Activated T-helper 1 cell treated with anti-CD3 and anti-CD28 coated beads, Interleukin-12 subunit alpha, Interleukin-12 subunit beta, Interleukin-2, Interleukin-4 antibody, amounts not matched to agents 30 ng/mL and 10 ng/mL and 1 ng/mL, durations not matched to agents 14 hours and 24 hours and 36 hours (primary cell): ENCODE data around the gene ZFP36L2. TPM values are rescaled to one million over a fixed set of nuclear protein-coding genes. Genes with fewer than 3 reads are reported as not detected.

Experiments used
- DNase-seq: peaks from one replicate; pipeline ENCODE4 v3.0.0; 2021; ENCODE audit warnings: low spot score
- H3K27ac Mint-ChIP-seq: one replicate; pipeline ENCODE4 v1.8.0; 2021; ENCODE audit warnings: mild to moderate bottlenecking, mixed read lengths
- H3K27me3 Mint-ChIP-seq: one replicate; pipeline ENCODE4 v1.8.0; 2022; ENCODE audit warnings: mild to moderate bottlenecking, moderate library complexity, mixed read lengths; ENCODE audit not compliant: insufficient read depth
- H3K36me3 Mint-ChIP-seq: one replicate; pipeline ENCODE4 v1.8.0; 2021; ENCODE audit warnings: low read depth, mixed read lengths
- H3K4me1 Mint-ChIP-seq: one replicate; pipeline ENCODE4 v1.8.0; 2021; ENCODE audit warnings: low read depth, mixed read lengths
- H3K4me3 Mint-ChIP-seq: one replicate; pipeline ENCODE4 v1.8.0; 2021; ENCODE audit warnings: mild to moderate bottlenecking, moderate library complexity, mixed read lengths
- H3K9me3 Mint-ChIP-seq: one replicate; pipeline ENCODE4 v1.8.0; 2021; ENCODE audit warnings: mixed read lengths
- intact Hi-C: fragments of 100-400 bp; cut with micrococcal nuclease; formaldehyde crosslinking; loops from one replicate; pipeline ENCODE4 v1.15.1; 2024
- total RNA-seq: library from RNA; stranded (reverse); gene quantifications from 2 replicates; pipeline ENCODE4 v1.2.3, GENCODE V29; 2022

ZFP36L2 gene
- total RNA-seq, 1 donor from 2014 or later: 92.3 TPM

GRCh38 chr2:43218702-43219382 is 7.6 kb downstream of the ZFP36L2 start:
- Mint-ChIP-seq H3K27me3 (no peaks in the 10 kb centered on the region), H3K9me3 (no peaks in the 10 kb centered on the region), H3K36me3 (peaks cover 28% of the 10 kb centered on the region), H3K4me1 (peaks cover 48% of the 10 kb centered on the region), H3K4me3 (peak overlapping the region; percentile 94), H3K27ac (peak overlapping the region; percentile 88)
- intact Hi-C loops: loop anchor here (2.0 kb wide), 1 partner anchor 208 kb away; no protein-coding TSS in a partner anchor
- DNase-seq: peak; percentile 71

DNA sequence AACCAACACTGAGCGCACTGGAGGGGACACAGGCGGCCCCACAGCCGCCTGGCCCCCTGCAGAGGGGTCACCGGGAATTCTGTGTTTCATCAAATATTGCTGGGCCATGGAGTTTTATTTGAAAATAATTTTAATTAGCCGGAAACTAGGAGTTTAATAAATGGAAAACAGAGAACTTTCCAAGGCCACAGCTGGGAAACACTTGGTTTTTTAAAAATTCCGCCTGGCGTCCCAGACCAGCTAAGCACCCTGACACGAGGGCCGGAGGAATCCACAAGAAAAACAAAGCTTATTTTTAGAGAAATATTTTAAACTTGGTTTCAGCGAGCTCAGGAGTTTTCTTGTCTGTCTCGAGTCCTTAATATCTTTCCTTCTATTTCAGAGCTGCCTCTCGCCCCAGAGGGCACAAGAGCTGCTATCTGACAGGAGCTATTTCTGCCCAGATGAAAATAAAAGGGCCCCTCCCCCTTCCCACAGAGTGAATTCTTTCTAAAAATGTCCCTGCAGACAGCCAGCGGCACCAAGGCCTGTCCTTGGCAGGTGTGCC is 8.2 kb downstream of the ZFP36L2 start:
- Mint-ChIP-seq H3K36me3 (peaks cover 23% of the 10 kb centered on the region), H3K27ac (peak overlapping the region; percentile 61), H3K4me3 (no peak overlapping the region), H3K27me3 (no peaks in the 10 kb centered on the region), H3K9me3 (no peaks in the 10 kb centered on the region), H3K4me1 (peaks cover 48% of the 10 kb centered on the region)
- no peak for DNase-seq
- intact Hi-C loops: loop anchor here (2.0 kb wide), 1 partner anchor 209 kb away; no protein-coding TSS in a partner anchor

- Mint-ChIP-seq H3K36me3 (peaks cover 18% of the 10 kb centered on the region), H3K9me3 (no peaks in the 10 kb centered on the region), H3K27ac (no peak overlapping the region), H3K27me3 (peaks cover 2% of the 10 kb centered on the region), H3K4me3 (no peak overlapping the region), H3K4me1 (peaks cover 48% of the 10 kb centered on the region)
- no peak for DNase-seq
- intact Hi-C loops: loop anchor here (2.0 kb wide), 1 partner anchor 209 kb away; no protein-coding TSS in a partner anchor
Measured at GRCh38 chr2:43217228-43218154, 8.9 kb downstream of the ZFP36L2 start.

DNA sequence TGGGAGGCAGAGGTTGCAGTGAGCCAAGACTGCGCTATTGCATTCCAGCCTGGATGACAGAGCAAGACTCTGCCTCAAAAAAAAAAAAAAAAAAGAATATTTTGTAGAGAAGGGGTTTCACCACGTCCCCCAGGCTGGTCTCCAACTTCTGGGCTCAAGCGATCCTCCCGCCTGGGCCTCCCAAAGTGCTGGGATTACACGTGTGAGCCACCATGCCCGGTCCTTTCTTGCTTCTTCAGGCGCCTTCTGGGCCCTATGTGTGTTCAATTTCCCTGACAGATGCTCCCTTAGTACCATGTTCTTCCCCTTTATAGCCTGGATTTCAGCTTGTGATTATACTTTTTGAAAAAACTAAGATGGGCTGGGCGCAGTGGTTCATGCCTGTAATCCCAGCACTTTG is 9.8 kb downstream of the ZFP36L2 start:
- no peak overlapping the region for H3K27ac Mint-ChIP-seq

GRCh38 chr2:43215673-43216255 is 10.6 kb downstream of the ZFP36L2 start:
- Mint-ChIP-seq H3K4me1 (peaks cover 37% of the 10 kb centered on the region), H3K9me3 (no peaks in the 10 kb centered on the region)

More for the DNA sequence above, 9.8 kb downstream of the ZFP36L2 start:
- DNase-seq: no peak
- no peak overlapping the region for H3K4me3 Mint-ChIP-seq
- no peaks in the 10 kb centered on the region for H3K9me3 Mint-ChIP-seq
- H3K27me3 Mint-ChIP-seq: peaks cover 2% of the 10 kb centered on the region
- H3K4me1 Mint-ChIP-seq: peaks cover 43% of the 10 kb centered on the region
- intact Hi-C loops: no loop called here
- peaks cover 10% of the 10 kb centered on the region for H3K36me3 Mint-ChIP-seq

GRCh38 chr2:43214253-43214652 is 12.2 kb downstream of the ZFP36L2 start:
- intact Hi-C loops: no loop called here
- Mint-ChIP-seq H3K27ac (no peak overlapping the region), H3K36me3 (no peaks in the 10 kb centered on the region), H3K4me1 (peaks cover 32% of the 10 kb centered on the region), H3K9me3 (no peaks in the 10 kb centered on the region), H3K4me3 (no peak overlapping the region), H3K27me3 (peaks cover 3% of the 10 kb centered on the region)
- no peak for DNase-seq

More at GRCh38 chr2:43215673-43216255, 10.6 kb downstream of the ZFP36L2 start:
- Mint-ChIP-seq H3K27me3 (peaks cover 2% of the 10 kb centered on the region), H3K36me3 (peaks cover 3% of the 10 kb centered on the region), H3K27ac (no peak overlapping the region), H3K4me3 (no peak overlapping the region)
- intact Hi-C loops: no loop called here
- no peak for DNase-seq

GRCh38 chr2:43212931-43213330 is 13.5 kb downstream of the ZFP36L2 start:
- DNase-seq: no peak
- H3K27ac Mint-ChIP-seq: no peak overlapping the region
- no peaks in the 10 kb centered on the region for H3K9me3 Mint-ChIP-seq
- no peak overlapping the region for H3K4me3 Mint-ChIP-seq
- intact Hi-C loops: no loop called here
- no peaks in the 10 kb centered on the region for H3K36me3 Mint-ChIP-seq
- H3K27me3 Mint-ChIP-seq: peaks cover 3% of the 10 kb centered on the region
- peaks cover 26% of the 10 kb centered on the region for H3K4me1 Mint-ChIP-seq

GRCh38 chr2:43212216-43212835 is 14.1 kb downstream of the ZFP36L2 start:
- peaks cover 32% of the 10 kb centered on the region for H3K4me1 Mint-ChIP-seq
- H3K27ac Mint-ChIP-seq: no peak overlapping the region

GRCh38 chr2:43210467-43211303 is 15.7 kb downstream of the ZFP36L2 start:
- Mint-ChIP-seq H3K27me3 (peaks cover 6% of the 10 kb centered on the region), H3K4me3 (no peak overlapping the region), H3K27ac (peak overlapping the region; percentile 61), H3K4me1 (peaks cover 32% of the 10 kb centered on the region), H3K9me3 (no peaks in the 10 kb centered on the region), H3K36me3 (no peaks in the 10 kb centered on the region)
- intact Hi-C loops: no loop called here
- no peak for DNase-seq

More at GRCh38 chr2:43212216-43212835, 14.1 kb downstream of the ZFP36L2 start:
- no peaks in the 10 kb centered on the region for H3K36me3 Mint-ChIP-seq
- no peak overlapping the region for H3K4me3 Mint-ChIP-seq
- H3K27me3 Mint-ChIP-seq: peaks cover 3% of the 10 kb centered on the region
- intact Hi-C loops: no loop called here
- H3K9me3 Mint-ChIP-seq: no peaks in the 10 kb centered on the region
- no peak for DNase-seq

GRCh38 chr2:43210125-43210466 is 16.3 kb downstream of the ZFP36L2 start:
- DNase-seq: no peak
- Mint-ChIP-seq H3K27ac (peak overlapping the region; percentile 27), H3K27me3 (peaks cover 6% of the 10 kb centered on the region), H3K9me3 (no peaks in the 10 kb centered on the region), H3K36me3 (no peaks in the 10 kb centered on the region), H3K4me1 (peaks cover 32% of the 10 kb centered on the region), H3K4me3 (no peak overlapping the region)
- intact Hi-C loops: no loop called here

DNA sequence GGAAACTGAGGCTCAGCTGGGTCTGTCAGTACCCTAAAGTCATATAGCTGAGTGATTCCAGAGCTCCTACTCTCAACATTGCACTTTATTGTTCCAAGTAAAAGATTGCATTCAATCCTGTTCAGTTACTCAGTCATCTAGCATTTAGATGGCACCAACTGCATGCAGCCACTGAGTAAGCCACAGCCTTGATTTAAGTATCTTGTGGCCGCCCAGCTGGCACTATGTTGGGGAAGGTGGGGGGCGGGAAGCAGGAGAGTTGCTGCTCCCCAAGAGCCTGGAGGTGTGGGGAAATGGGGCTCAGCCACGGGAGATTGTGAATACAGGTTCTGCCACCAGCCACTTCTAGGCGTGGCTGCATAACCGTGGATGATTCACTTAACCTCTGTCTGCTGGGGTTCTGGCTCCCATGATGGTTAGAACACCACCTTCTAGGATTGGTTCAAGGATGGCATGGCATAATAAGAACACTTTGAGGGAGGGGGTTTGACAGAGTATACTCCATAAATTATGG is 17.1 kb downstream of the ZFP36L2 start:
- Mint-ChIP-seq H3K27me3 (peaks cover 6% of the 10 kb centered on the region), H3K9me3 (no peaks in the 10 kb centered on the region), H3K4me3 (no peak overlapping the region), H3K27ac (no peak overlapping the region), H3K36me3 (no peaks in the 10 kb centered on the region), H3K4me1 (peaks cover 32% of the 10 kb centered on the region)
- DNase-seq: no peak
- intact Hi-C loops: no loop called here
